GM18508 (cell line): ENCODE data around the gene ACBD4.

Experiments used
- ATAC-seq: cut with Tn5 transposase; IDR thresholded peaks from one replicate; pipeline ENCODE4 v1.9.1; 2021; ENCODE audit warnings: moderate number of reproducible peaks; ENCODE audit not compliant: insufficient read depth, unreplicated experiment

ACBD4 gene

GRCh38 chr17:45177563-45177962 lies 42.1 kb downstream of the ACBD4 start:
- no peak for ATAC-seq

- no peak for ATAC-seq
Measured at GRCh38 chr17:45184144-45184543, 48.7 kb downstream of the ACBD4 start.

- no peak for ATAC-seq
Measured at GRCh38 chr17:45186801-45187354, 51.4 kb downstream of the ACBD4 start.

- ATAC-seq, result no peak
Measured at GRCh38 chr17:45189009-45189408, 53.5 kb downstream of the ACBD4 start.

- ATAC-seq, result no peak
Measured at GRCh38 chr17:45190503-45191255, 55.2 kb downstream of the ACBD4 start.
